Stimulated activated effector memory CD8-positive, alpha-beta T cell treated with anti-CD3 and anti-CD28 coated beads, Interleukin-12 subunit alpha, Interleukin-12 subunit beta, amount 100 ng/mL, for 72 hours (primary cell): Measurements from ENCODE around the gene SMIM21.

Experiments
- ATAC-seq: fragments of 150-1000 bp; cut with Tn5 transposase; 2 replicates; pipeline ENCODE4 v1.10.0; 2021
- DNase-seq, 2 donors: peaks; one replicate each; pipeline ENCODE4 v3.0.0; 2021 to 2022; ENCODE audit warnings: low spot score in 2 of 2
- H3K27ac Mint-ChIP-seq: one replicate; pipeline ENCODE4 v1.8.0; 2022; ENCODE audit warnings: mild to moderate bottlenecking, mixed read lengths
- H3K36me3 Mint-ChIP-seq: one replicate; pipeline ENCODE4 v1.8.0; 2022; ENCODE audit warnings: mild to moderate bottlenecking, mixed read lengths
- H3K4me1 Mint-ChIP-seq: one replicate; pipeline ENCODE4 v1.8.0; 2022; ENCODE audit warnings: mixed read lengths
- H3K4me3 Mint-ChIP-seq: one replicate; pipeline ENCODE4 v1.8.0; 2022; ENCODE audit warnings: mild to moderate bottlenecking, mixed read lengths
- H3K9me3 Mint-ChIP-seq: one replicate; pipeline ENCODE4 v1.8.0; 2022; ENCODE audit warnings: mixed read lengths

SMIM21 gene

GRCh38 chr18:75369026-75369721, 58.3 kb downstream of the SMIM21 start:
- no peaks in the 10 kb centered on the region for H3K9me3 Mint-ChIP-seq
- no peak overlapping the region for H3K27ac Mint-ChIP-seq
- H3K36me3 Mint-ChIP-seq, result no peaks in the 10 kb centered on the region
- H3K4me1 Mint-ChIP-seq, result peaks cover 14% of the 10 kb centered on the region
- no peak for ATAC-seq
- no peak for DNase-seq
- H3K4me3 Mint-ChIP-seq, result no peak overlapping the region

- H3K9me3 Mint-ChIP-seq, result no peaks in the 10 kb centered on the region
- H3K36me3 Mint-ChIP-seq, result no peaks in the 10 kb centered on the region
- H3K4me1 Mint-ChIP-seq, result peaks cover 12% of the 10 kb centered on the region
- DNase-seq (no peak), ATAC-seq (no peak)
- no peak overlapping the region for H3K4me3 Mint-ChIP-seq
- no peak overlapping the region for H3K27ac Mint-ChIP-seq
These were observed 61.7 kb downstream of the SMIM21 start for GRCh38 chr18:75365837-75366236.

GRCh38 chr18:75365254-75365629, 62.3 kb downstream of the SMIM21 start:
- H3K9me3 Mint-ChIP-seq, result no peaks in the 10 kb centered on the region
- H3K27ac Mint-ChIP-seq, result peak overlapping the region; percentile 2
- H3K4me3 Mint-ChIP-seq, result no peak overlapping the region
- H3K4me1 Mint-ChIP-seq, result peaks cover 8% of the 10 kb centered on the region
- ATAC-seq (no peak), DNase-seq (no peak)
- H3K36me3 Mint-ChIP-seq, result no peaks in the 10 kb centered on the region

- Mint-ChIP-seq H3K4me3 (no peak overlapping the region), H3K36me3 (no peaks in the 10 kb centered on the region), H3K27ac (peak overlapping the region; percentile 2), H3K9me3 (no peaks in the 10 kb centered on the region), H3K4me1 (peaks cover 8% of the 10 kb centered on the region)
- peak; percentile 66 for ATAC-seq
- DNase-seq, result no peak
These were observed 62.8 kb downstream of the SMIM21 start for GRCh38 chr18:75364512-75365253.

GRCh38 chr18:75363446-75364225, 63.9 kb downstream of the SMIM21 start:
- no peak for DNase-seq

GRCh38 chr18:75362435-75362834, 65.1 kb downstream of the SMIM21 start:
- peaks cover 8% of the 10 kb centered on the region for H3K4me1 Mint-ChIP-seq

More at GRCh38 chr18:75363446-75364225, 63.9 kb downstream of the SMIM21 start:
- Mint-ChIP-seq H3K4me3 (no peak overlapping the region), H3K36me3 (no peaks in the 10 kb centered on the region), H3K4me1 (peaks cover 8% of the 10 kb centered on the region), H3K27ac (no peak overlapping the region), H3K9me3 (no peaks in the 10 kb centered on the region)
- no peak for ATAC-seq

GRCh38 chr18:75360941-75361340, 66.6 kb downstream of the SMIM21 start:
- Mint-ChIP-seq H3K4me1 (peaks cover 8% of the 10 kb centered on the region), H3K9me3 (peaks cover 6% of the 10 kb centered on the region), H3K4me3 (no peak overlapping the region), H3K36me3 (no peaks in the 10 kb centered on the region), H3K27ac (no peak overlapping the region)
- DNase-seq (no peak), ATAC-seq (no peak)

More at GRCh38 chr18:75362435-75362834, 65.1 kb downstream of the SMIM21 start:
- no peaks in the 10 kb centered on the region for H3K9me3 Mint-ChIP-seq
- DNase-seq (no peak), ATAC-seq (no peak)
- no peak overlapping the region for H3K4me3 Mint-ChIP-seq
- no peak overlapping the region for H3K27ac Mint-ChIP-seq
- no peaks in the 10 kb centered on the region for H3K36me3 Mint-ChIP-seq

GRCh38 chr18:75360215-75360614, 67.3 kb downstream of the SMIM21 start:
- H3K4me1 Mint-ChIP-seq, result peaks cover 8% of the 10 kb centered on the region
- no peak overlapping the region for H3K4me3 Mint-ChIP-seq
- H3K36me3 Mint-ChIP-seq, result no peaks in the 10 kb centered on the region
- ATAC-seq (no peak), DNase-seq (no peak)
- no peak overlapping the region for H3K27ac Mint-ChIP-seq
- H3K9me3 Mint-ChIP-seq, result peaks cover 6% of the 10 kb centered on the region
